Measurements from ENCODE around the gene CLMP. TPM values are rescaled to one million over a fixed set of nuclear protein-coding genes. Genes with fewer than 3 reads are reported as not detected.

The CLMP gene
- total RNA-seq, 1 experiment from 2014 or later, result 3.2 TPM

DNA sequence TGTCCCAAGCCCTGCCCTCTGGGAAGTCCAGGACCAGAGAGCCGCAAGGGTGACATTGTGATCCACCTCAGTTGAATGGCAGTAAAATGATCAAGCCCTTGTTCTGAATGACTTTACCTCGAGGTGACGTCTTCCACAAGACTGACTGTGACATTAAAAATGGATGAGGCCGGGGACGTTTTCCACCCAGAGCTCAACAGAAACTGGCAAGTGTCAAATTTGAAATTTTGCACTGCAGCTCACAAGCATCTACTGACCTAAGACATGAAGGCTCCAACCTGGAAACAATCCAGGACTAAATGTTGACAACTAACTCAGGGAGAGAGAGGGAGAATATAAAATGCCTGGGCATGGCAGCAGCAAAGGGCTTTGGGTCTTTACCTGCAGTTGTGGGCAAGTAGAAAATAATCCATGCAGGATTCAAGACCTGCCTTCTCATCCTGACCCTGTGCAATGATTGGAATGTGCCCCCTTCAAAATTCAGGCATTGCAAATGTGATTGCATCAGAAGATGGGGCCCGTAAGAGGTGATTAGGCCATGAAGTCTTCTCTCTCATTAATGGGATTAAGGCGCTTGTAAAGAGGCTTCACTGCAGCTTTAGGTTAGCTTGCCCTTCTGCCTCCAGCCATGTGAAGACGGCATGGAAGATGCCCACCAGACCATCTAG is 33.6 kb upstream of the CLMP start:
- intact Hi-C loops (cut with micrococcal nuclease), result no loop called here
- no peak for DNase-seq (ENCODE audit: low read depth, low spot score)

More for the DNA sequence above, 33.6 kb upstream of the CLMP start:
- H3K4me3 ChIP-seq (replicated peaks in 1 of 2; ENCODE audit: low read depth in 1 of 2, low read length in 2 of 2), result no peak overlapping the region
- no peaks in the 10 kb centered on the region for H3K9me2 ChIP-seq (ENCODE audit: insufficient read depth)
- no peaks in the 10 kb centered on the region for H3K36me3 ChIP-seq (ENCODE audit: control insufficient read depth in 1 of 2, insufficient read depth in 2 of 2, low read length in 2 of 2)
- H3K9me3 ChIP-seq (ENCODE audit: control insufficient read depth in 1 of 2, insufficient read depth in 1 of 2, low read depth in 1 of 2, low read length in 2 of 2), result no peaks in the 10 kb centered on the region
- no peak overlapping the region for H3K9ac ChIP-seq (ENCODE audit: low read length)
- ATAC-seq, result no peak
- no peaks in the 10 kb centered on the region for H3K79me2 ChIP-seq (ENCODE audit: insufficient read depth, low read length)
- BruUV-seq (replicated peaks), result no TSS peak
- ChIA-PET CTCF (interaction anchor here (1.1 kb wide), 1 partner anchor 18 kb away, joined by 3 read pairs; no protein-coding TSS in a partner anchor), RAD21 (ENCODE audit: low non-redundant PET in 1 of 2, low total read pairs in 2 of 2, uncharacterized antibody in 2 of 2, unreplicated experiment in 2 of 2) (no interaction called here), POLR2A (no interaction called here)
- no peaks in the 10 kb centered on the region for H4K20me1 ChIP-seq (ENCODE audit: insufficient read depth)
- H3K27me3 ChIP-seq (ENCODE audit: insufficient read depth, low read length), result 0 out of 2 replicates have a peak, but pooled peaks cover 5% of the 10 kb centered on the region
- H3K4me2 ChIP-seq (ENCODE audit: low read length), result no peak overlapping the region
- H3K4me1 ChIP-seq (ENCODE audit: control insufficient read depth in 1 of 2, insufficient read depth in 2 of 2, low read length in 2 of 2), result no peaks in the 10 kb centered on the region
- no peak overlapping the region for H3K27ac ChIP-seq (ENCODE audit: low read depth, low read length)
- no peak overlapping the region for H2AFZ ChIP-seq (ENCODE audit: low read depth, low read length, poor library complexity, severe bottlenecking)
- TF ChIP-seq, protein P1, sequence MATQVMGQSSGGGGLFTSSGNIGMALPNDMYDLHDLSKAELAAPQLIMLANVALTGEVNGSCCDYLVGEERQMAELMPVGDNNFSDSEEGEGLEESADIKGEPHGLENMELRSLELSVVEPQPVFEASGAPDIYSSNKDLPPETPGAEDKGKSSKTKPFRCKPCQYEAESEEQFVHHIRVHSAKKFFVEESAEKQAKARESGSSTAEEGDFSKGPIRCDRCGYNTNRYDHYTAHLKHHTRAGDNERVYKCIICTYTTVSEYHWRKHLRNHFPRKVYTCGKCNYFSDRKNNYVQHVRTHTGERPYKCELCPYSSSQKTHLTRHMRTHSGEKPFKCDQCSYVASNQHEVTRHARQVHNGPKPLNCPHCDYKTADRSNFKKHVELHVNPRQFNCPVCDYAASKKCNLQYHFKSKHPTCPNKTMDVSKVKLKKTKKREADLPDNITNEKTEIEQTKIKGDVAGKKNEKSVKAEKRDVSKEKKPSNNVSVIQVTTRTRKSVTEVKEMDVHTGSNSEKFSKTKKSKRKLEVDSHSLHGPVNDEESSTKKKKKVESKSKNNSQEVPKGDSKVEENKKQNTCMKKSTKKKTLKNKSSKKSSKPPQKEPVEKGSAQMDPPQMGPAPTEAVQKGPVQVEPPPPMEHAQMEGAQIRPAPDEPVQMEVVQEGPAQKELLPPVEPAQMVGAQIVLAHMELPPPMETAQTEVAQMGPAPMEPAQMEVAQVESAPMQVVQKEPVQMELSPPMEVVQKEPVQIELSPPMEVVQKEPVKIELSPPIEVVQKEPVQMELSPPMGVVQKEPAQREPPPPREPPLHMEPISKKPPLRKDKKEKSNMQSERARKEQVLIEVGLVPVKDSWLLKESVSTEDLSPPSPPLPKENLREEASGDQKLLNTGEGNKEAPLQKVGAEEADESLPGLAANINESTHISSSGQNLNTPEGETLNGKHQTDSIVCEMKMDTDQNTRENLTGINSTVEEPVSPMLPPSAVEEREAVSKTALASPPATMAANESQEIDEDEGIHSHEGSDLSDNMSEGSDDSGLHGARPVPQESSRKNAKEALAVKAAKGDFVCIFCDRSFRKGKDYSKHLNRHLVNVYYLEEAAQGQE (IDR thresholded peaks at IDR 0.05; ENCODE audit: low read depth), result no peak
- TF ChIP-seq SRF (IDR thresholded peaks at IDR 0.05; ENCODE audit: low read depth) (no peak), POLR2A (IDR thresholded peaks at IDR 0.05; ENCODE audit: borderline replicate concordance, extremely low read depth, insufficient read depth, insufficient read length) (no peak), YY1 (IDR thresholded peaks at IDR 0.05; ENCODE audit: extremely low read depth, insufficient replicate concordance, low read depth, low read length) (no peak), CEBPB (IDR thresholded peaks at IDR 0.05; ENCODE audit: low read depth) (no peak), JUND (IDR thresholded peaks at IDR 0.05) (no peak), CBX3 (IDR thresholded peaks at IDR 0.05; ENCODE audit: low read depth) (no peak), ZFX (IDR thresholded peaks at IDR 0.05) (no peak), POLR2AphosphoS5 (IDR thresholded peaks at IDR 0.05; ENCODE audit: low read depth, low read length) (no peak), CTCF (IDR thresholded peaks at IDR 0.05 in 2 of 3, conservative IDR thresholded peaks at IDR 0.05 in 1 of 3; ENCODE audit: borderline replicate concordance in 1 of 3, insufficient read depth in 1 of 3, low read depth in 2 of 3, low read length in 2 of 3) (no peak), ZNF274 (IDR thresholded peaks at IDR 0.05; ENCODE audit: low read depth, low read length) (no peak), EZH2 (IDR thresholded peaks at IDR 0.05) (no peak), RAD21 (IDR thresholded peaks at IDR 0.05; ENCODE audit: low read depth) (no peak), ELF1 (IDR thresholded peaks at IDR 0.05; ENCODE audit: borderline replicate concordance, low read depth) (no peak), SIN3A (IDR thresholded peaks at IDR 0.05; ENCODE audit: low read depth) (no peak), TCF7L2 (IDR thresholded peaks at IDR 0.05; ENCODE audit: borderline replicate concordance, extremely low read depth, insufficient read depth, insufficient read length) (no peak)
- TF ChIP-seq, protein P2, sequence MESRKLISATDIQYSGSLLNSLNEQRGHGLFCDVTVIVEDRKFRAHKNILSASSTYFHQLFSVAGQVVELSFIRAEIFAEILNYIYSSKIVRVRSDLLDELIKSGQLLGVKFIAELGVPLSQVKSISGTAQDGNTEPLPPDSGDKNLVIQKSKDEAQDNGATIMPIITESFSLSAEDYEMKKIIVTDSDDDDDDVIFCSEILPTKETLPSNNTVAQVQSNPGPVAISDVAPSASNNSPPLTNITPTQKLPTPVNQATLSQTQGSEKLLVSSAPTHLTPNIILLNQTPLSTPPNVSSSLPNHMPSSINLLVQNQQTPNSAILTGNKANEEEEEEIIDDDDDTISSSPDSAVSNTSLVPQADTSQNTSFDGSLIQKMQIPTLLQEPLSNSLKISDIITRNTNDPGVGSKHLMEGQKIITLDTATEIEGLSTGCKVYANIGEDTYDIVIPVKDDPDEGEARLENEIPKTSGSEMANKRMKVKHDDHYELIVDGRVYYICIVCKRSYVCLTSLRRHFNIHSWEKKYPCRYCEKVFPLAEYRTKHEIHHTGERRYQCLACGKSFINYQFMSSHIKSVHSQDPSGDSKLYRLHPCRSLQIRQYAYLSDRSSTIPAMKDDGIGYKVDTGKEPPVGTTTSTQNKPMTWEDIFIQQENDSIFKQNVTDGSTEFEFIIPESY (IDR thresholded peaks at IDR 0.05; ENCODE audit: extremely low read depth, insufficient replicate concordance, low read length), result no peak

Measured in HCT116 (cell line).